GM12892 (cell line): ENCODE data around the gene ZAP70.

Experiments used
- POLR2A ChIP-seq: IDR thresholded peaks from 2 replicates; pipeline ENCODE4 v1.6.1; 2011; ENCODE audit warnings: low read depth, low read length, control low read depth
- POLR2AphosphoS5 ChIP-seq: IDR thresholded peaks from 2 replicates; pipeline ENCODE4 v1.6.1; 2011; ENCODE audit warnings: low read depth, low read length, control low read depth

DNA sequence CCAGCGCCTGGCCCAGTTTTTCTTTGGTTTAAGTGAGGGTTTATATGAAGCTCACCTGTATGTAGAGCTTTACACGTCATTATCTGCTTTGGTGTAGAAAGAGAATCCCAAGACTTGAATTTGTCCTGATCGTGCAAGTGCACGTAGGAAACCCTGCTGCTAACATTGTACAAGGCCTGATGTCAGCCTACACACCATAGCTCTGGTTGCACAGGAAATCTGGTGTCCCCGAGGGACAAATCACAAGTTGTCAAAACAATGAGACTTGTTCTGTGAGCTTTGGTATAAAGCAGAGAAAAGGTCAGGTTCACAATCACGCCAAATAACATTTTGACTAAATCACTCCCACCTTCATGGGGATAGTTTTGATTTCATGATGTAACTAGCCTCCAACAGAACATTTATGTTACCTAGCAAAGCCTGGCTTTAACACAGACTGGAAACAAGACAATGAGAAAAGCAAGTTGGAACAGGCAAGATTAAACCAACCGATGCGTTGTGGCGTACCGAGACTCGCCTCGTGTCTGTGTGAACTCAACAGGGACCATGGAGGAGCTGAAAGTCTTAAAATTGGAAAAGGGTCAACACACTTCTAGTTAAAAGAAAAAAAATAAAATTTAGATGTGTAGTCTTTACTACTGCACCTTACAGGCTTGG lies 41.4 kb downstream of the ZAP70 start:
- TF ChIP-seq POLR2A: no peak
- TF ChIP-seq POLR2AphosphoS5: no peak
